Measurements from ENCODE around the gene DCAF5. TPM values are rescaled to one million over a fixed set of nuclear protein-coding genes. Genes with fewer than 3 reads are reported as not detected.

The DCAF5 gene
- total RNA-seq, 1 donor from 2014 or later: 67.8 TPM

DNA sequence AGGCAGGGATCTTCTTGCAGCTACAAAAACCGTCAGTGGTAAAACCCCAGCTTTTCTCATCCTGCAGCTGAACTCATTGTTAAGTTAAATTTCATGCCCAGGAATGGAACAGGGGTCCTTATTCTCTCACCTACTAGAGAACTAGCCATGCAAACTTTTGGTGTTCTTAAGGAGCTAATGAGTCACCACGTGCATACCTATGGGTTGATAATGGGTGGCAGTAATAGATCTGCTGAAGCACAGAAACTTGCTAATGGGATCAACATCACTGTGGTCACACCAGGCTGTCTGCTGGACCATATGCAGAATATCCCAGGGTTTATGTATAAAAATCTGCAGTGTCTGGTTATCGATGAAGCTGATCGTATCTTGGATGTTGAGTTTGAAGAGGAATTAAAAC lies 68.9 kb downstream of the DCAF5 start:
- Histone ChIP-seq H3K4me1 (peaks cover 0 to 37% of the 10 kb centered on the region in 2 donors), H3K27me3 (no peaks in the 10 kb centered on the region), H3K36me3 (peaks cover 0 to 16% of the 10 kb centered on the region in 2 donors), H3K27ac (peak overlapping the region in 1 of 2 donors; percentile 83), H3K9me3 (no peaks in the 10 kb centered on the region), H3K4me3 (no peak overlapping the region)
- intact Hi-C loops (cut with DNase I): no loop called here
- TF ChIP-seq, protein P1, sequence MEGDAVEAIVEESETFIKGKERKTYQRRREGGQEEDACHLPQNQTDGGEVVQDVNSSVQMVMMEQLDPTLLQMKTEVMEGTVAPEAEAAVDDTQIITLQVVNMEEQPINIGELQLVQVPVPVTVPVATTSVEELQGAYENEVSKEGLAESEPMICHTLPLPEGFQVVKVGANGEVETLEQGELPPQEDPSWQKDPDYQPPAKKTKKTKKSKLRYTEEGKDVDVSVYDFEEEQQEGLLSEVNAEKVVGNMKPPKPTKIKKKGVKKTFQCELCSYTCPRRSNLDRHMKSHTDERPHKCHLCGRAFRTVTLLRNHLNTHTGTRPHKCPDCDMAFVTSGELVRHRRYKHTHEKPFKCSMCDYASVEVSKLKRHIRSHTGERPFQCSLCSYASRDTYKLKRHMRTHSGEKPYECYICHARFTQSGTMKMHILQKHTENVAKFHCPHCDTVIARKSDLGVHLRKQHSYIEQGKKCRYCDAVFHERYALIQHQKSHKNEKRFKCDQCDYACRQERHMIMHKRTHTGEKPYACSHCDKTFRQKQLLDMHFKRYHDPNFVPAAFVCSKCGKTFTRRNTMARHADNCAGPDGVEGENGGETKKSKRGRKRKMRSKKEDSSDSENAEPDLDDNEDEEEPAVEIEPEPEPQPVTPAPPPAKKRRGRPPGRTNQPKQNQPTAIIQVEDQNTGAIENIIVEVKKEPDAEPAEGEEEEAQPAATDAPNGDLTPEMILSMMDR (IDR thresholded peaks at IDR 0.05): no peak
- no peak for DNase-seq (ENCODE audit: low spot score in 2 of 2)

GRCh38 chr14:69083181-69083580 lies 69.7 kb downstream of the DCAF5 start:
- Histone ChIP-seq H3K36me3 (peaks cover 0 to 16% of the 10 kb centered on the region in 2 donors), H3K4me1 (peaks cover 2 to 38% of the 10 kb centered on the region in 2 donors), H3K9me3 (no peaks in the 10 kb centered on the region), H3K27me3 (no peaks in the 10 kb centered on the region), H3K27ac (peak overlapping the region; percentile 89 to 90), H3K4me3 (no peak overlapping the region)
- no peak for DNase-seq (ENCODE audit: low spot score in 2 of 2)
- TF ChIP-seq, protein P1 (IDR thresholded peaks at IDR 0.05): no peak
- intact Hi-C loops (cut with DNase I): no loop called here

DNA sequence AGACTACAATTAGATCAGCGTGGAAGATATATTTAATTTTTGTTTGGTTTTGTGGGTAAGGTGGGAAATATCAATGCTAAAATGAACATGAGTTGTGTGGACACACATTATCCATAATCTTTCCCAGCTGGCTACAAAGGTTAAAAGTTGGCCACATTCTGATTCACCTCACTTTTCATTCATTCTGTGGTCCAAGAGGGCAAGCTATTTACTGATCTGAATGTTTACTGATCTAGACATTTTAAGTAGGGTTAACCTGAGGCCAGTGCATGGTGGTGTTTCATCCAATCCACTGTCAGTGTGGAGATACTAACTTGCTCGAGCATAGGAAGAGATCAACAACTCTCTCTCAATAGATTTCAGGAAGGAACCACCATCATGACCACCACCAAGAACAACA lies 71.6 kb downstream of the DCAF5 start:
- TF ChIP-seq, protein P1 (IDR thresholded peaks at IDR 0.05): no peak
- Histone ChIP-seq H3K4me3 (no peak overlapping the region), H3K27ac (peak overlapping the region; percentile 89 to 90), H3K9me3 (no peaks in the 10 kb centered on the region), H3K36me3 (peaks cover 0 to 16% of the 10 kb centered on the region in 2 donors), H3K4me1 (peaks cover 9 to 32% of the 10 kb centered on the region in 2 donors), H3K27me3 (no peaks in the 10 kb centered on the region)
- no peak for DNase-seq (ENCODE audit: low spot score in 2 of 2)
- intact Hi-C loops (cut with DNase I): no loop called here

DNA sequence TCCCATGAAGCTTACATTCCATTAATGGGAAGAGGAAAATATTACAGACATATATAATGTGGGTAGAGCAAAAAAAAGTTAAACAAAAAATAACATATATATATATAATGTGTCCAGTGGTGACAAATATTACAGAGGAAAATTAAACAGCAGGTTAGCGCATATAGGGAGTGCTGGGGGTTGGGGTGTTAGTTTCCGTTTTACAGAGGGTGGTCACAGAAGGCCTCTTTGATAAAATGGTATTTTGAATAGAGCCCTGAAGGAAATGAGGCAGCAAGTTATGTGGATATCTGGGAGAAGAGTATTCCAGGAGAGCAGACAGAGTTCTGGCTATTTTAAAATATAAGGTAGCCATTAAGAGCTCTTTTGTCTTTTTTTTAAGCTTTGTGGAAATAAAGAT lies 73.2 kb downstream of the DCAF5 start:
- TF ChIP-seq, protein P1 (IDR thresholded peaks at IDR 0.05): no peak
- Histone ChIP-seq H3K27ac (peak overlapping the region; percentile 89 to 90), H3K4me3 (no peak overlapping the region), H3K9me3 (no peaks in the 10 kb centered on the region), H3K36me3 (peaks cover 2 to 21% of the 10 kb centered on the region in 2 donors), H3K4me1 (peaks cover 9 to 27% of the 10 kb centered on the region in 2 donors), H3K27me3 (no peaks in the 10 kb centered on the region)
- no peak for DNase-seq (ENCODE audit: low spot score in 2 of 2)
- intact Hi-C loops (cut with DNase I): loop anchor here (2.0 kb wide), 1 partner anchor 33 kb away; no protein-coding TSS in a partner anchor

- TF ChIP-seq, protein P1 (IDR thresholded peaks at IDR 0.05): no peak
- H3K27me3 ChIP-seq: no peaks in the 10 kb centered on the region
- peak overlapping the region; percentile 89 to 90 for H3K27ac ChIP-seq
- no peak overlapping the region for H3K4me3 ChIP-seq
- peaks cover 9 to 27% of the 10 kb centered on the region in 2 donors for H3K4me1 ChIP-seq
- no peak for DNase-seq (ENCODE audit: low spot score in 2 of 2)
- H3K36me3 ChIP-seq: peaks cover 7 to 20% of the 10 kb centered on the region in 2 donors
- intact Hi-C loops (cut with DNase I): loop anchor here (2.0 kb wide), 1 partner anchor 32 kb away; no protein-coding TSS in a partner anchor
- no peaks in the 10 kb centered on the region for H3K9me3 ChIP-seq
Observed at GRCh38 chr14:69079188-69079742, 73.7 kb downstream of the DCAF5 start.
